ENCODE results near the gene PITRM1. TPM values are rescaled to one million over a fixed set of nuclear protein-coding genes. Genes with fewer than 3 reads are reported as not detected.

The PITRM1 gene
- total RNA-seq, 4 donors from 2014 or later: 81.9 to 123 (median 90.2) TPM

- intact Hi-C loops (cut with DNase I; ENCODE audit: low total_unique reads): loop anchor here (2.0 to 10.0 kb wide), 4 partner anchors 67 to 1556 kb away; partner anchors contain the start of gene PITRM1
- Histone ChIP-seq H3K27me3 (no peaks in the 10 kb centered on the region), H3K9me3 (no peaks in the 10 kb centered on the region), H3K27ac (peak overlapping the region; percentile 78 to 87 (median 81)), H3K4me3 (peak overlapping the region in 1 of 4 donors; percentile 10), H3K4me1 (peaks cover 45 to 61% of the 10 kb centered on the region in 2 donors), H3K36me3 (no peaks in the 10 kb centered on the region)
- ATAC-seq (no peak), DNase-seq (no peak)
- in situ Hi-C loops (cut with MboI; ENCODE audit: low sequenced_read_pairs in 4 of 4): no loop called here
- TF ChIP-seq POLR2A (IDR thresholded peaks at IDR 0.05): no peak
- no peak for TF ChIP-seq CTCF (IDR thresholded peaks at IDR 0.05 in 4 of 5, conservative IDR thresholded peaks at IDR 0.05 in 1 of 5)
Measured at GRCh38 chr10:3105905-3106304, 66.7 kb downstream of the PITRM1 start.

- peak overlapping the region; percentile 78 to 87 (median 81) for H3K27ac ChIP-seq
- no peaks in the 10 kb centered on the region for H3K27me3 ChIP-seq
- H3K9me3 ChIP-seq: no peaks in the 10 kb centered on the region
- peaks cover 40 to 54% of the 10 kb centered on the region in 2 donors for H3K4me1 ChIP-seq
- TF ChIP-seq CTCF (IDR thresholded peaks at IDR 0.05 in 4 of 5, conservative IDR thresholded peaks at IDR 0.05 in 1 of 5): no peak
- TF ChIP-seq POLR2A (IDR thresholded peaks at IDR 0.05): no peak
- in situ Hi-C loops (cut with MboI; ENCODE audit: low sequenced_read_pairs in 4 of 4) (no loop called here), intact Hi-C loops (cut with DNase I; ENCODE audit: low total_unique reads) (loop anchor here (2.0 to 10.0 kb wide), 4 partner anchors 68 to 1557 kb away; partner anchors contain the start of gene PITRM1)
- DNase-seq: peak in 1 of 2 donors; percentile 57
- no peak for ATAC-seq
- no peaks in the 10 kb centered on the region for H3K36me3 ChIP-seq
- H3K4me3 ChIP-seq: peak overlapping the region in 3 of 4 donors; percentile 10 to 29 (median 28)
Measured at GRCh38 chr10:3105166-3105565, 67.4 kb downstream of the PITRM1 start.

- H3K4me1 ChIP-seq: peaks cover 40 to 53% of the 10 kb centered on the region in 2 donors
Measured at GRCh38 chr10:3104251-3104918, 68.2 kb downstream of the PITRM1 start.

GRCh38 chr10:3103646-3104045 is 68.9 kb downstream of the PITRM1 start:
- Histone ChIP-seq H3K27me3 (no peaks in the 10 kb centered on the region), H3K4me1 (peaks cover 40 to 47% of the 10 kb centered on the region in 2 donors), H3K4me3 (no peak overlapping the region), H3K9me3 (no peaks in the 10 kb centered on the region), H3K27ac (peak overlapping the region; percentile 78 to 87 (median 81)), H3K36me3 (no peaks in the 10 kb centered on the region)
- in situ Hi-C loops (cut with MboI; ENCODE audit: low sequenced_read_pairs in 4 of 4): no loop called here
- TF ChIP-seq CTCF (IDR thresholded peaks at IDR 0.05 in 4 of 5, conservative IDR thresholded peaks at IDR 0.05 in 1 of 5) (no peak), POLR2A (IDR thresholded peaks at IDR 0.05) (no peak)
- ATAC-seq: no peak
- intact Hi-C loops (cut with DNase I; ENCODE audit: low total_unique reads): loop anchor here (2.0 to 10.0 kb wide), 3 partner anchors 36 to 701 kb away; partner anchors contain the start of genes PFKP and PITRM1
- DNase-seq: no peak

More at GRCh38 chr10:3104251-3104918, 68.2 kb downstream of the PITRM1 start:
- no peaks in the 10 kb centered on the region for H3K27me3 ChIP-seq
- peak; percentile 64 to 91 for DNase-seq
- in situ Hi-C loops (cut with MboI; ENCODE audit: low sequenced_read_pairs in 4 of 4) (no loop called here), intact Hi-C loops (cut with DNase I; ENCODE audit: low total_unique reads) (loop anchor here (2.0 to 10.0 kb wide), 3 partner anchors 37 to 700 kb away; partner anchors contain the start of genes PFKP and PITRM1)
- H3K4me3 ChIP-seq: peak overlapping the region in 3 of 4 donors; percentile 10 to 29 (median 28)
- peak overlapping the region; percentile 78 to 87 (median 81) for H3K27ac ChIP-seq
- no peak for TF ChIP-seq CTCF (IDR thresholded peaks at IDR 0.05 in 4 of 5, conservative IDR thresholded peaks at IDR 0.05 in 1 of 5)
- TF ChIP-seq POLR2A (IDR thresholded peaks at IDR 0.05): peak; percentile 20 to 28
- ATAC-seq: peak; percentile 16 to 60
- H3K9me3 ChIP-seq: no peaks in the 10 kb centered on the region
- H3K36me3 ChIP-seq: no peaks in the 10 kb centered on the region
